Ecto neural progenitor cell (in vitro differentiated cells): ENCODE data around the gene KLHL9.

Experiments
- DNase-seq: peaks from one replicate; pipeline ENCODE4 v3.0.0-alpha.2; 2018; ENCODE audit warnings: low spot score

Gene KLHL9

GRCh38 chr9:21317956-21318923 is 17.0 kb downstream of the KLHL9 start:
- no peak for DNase-seq

- no peak for DNase-seq
These were observed 18.3 kb downstream of the KLHL9 start for GRCh38 chr9:21316860-21317259.

GRCh38 chr9:21316032-21316842 is 19.0 kb downstream of the KLHL9 start:
- no peak for DNase-seq

GRCh38 chr9:21314152-21314551 is 21.1 kb downstream of the KLHL9 start:
- DNase-seq, result no peak

- DNase-seq, result no peak
These were observed 23.3 kb downstream of the KLHL9 start for GRCh38 chr9:21311889-21312288.

GRCh38 chr9:21305213-21305612 is 30.0 kb downstream of the KLHL9 start, which contains the start of gene IFNA5:
IFNA5 (minus strand) TSS chr9:21305313; CDS start chr9:21305256, 57 bp downstream.
- no peak for DNase-seq

- DNase-seq, result no peak
These were observed 39.2 kb downstream of the KLHL9 start for GRCh38 chr9:21295992-21296391.

GRCh38 chr9:21294904-21295538 is 40.2 kb downstream of the KLHL9 start:
- no peak for DNase-seq

- no peak for DNase-seq
These were observed 40.8 kb downstream of the KLHL9 start for GRCh38 chr9:21294364-21294774.

GRCh38 chr9:21289848-21290247 is 45.4 kb downstream of the KLHL9 start:
- DNase-seq, result no peak

GRCh38 chr9:21287280-21287679 is 47.9 kb downstream of the KLHL9 start:
- no peak for DNase-seq

GRCh38 chr9:21286659-21287058 is 48.5 kb downstream of the KLHL9 start:
- no peak for DNase-seq

GRCh38 chr9:21286099-21286498 is 49.1 kb downstream of the KLHL9 start:
- no peak for DNase-seq

GRCh38 chr9:21281275-21281674 is 53.9 kb downstream of the KLHL9 start:
- no peak for DNase-seq
